Measurements from ENCODE around the gene PEPD.

The PEPD gene

DNA sequence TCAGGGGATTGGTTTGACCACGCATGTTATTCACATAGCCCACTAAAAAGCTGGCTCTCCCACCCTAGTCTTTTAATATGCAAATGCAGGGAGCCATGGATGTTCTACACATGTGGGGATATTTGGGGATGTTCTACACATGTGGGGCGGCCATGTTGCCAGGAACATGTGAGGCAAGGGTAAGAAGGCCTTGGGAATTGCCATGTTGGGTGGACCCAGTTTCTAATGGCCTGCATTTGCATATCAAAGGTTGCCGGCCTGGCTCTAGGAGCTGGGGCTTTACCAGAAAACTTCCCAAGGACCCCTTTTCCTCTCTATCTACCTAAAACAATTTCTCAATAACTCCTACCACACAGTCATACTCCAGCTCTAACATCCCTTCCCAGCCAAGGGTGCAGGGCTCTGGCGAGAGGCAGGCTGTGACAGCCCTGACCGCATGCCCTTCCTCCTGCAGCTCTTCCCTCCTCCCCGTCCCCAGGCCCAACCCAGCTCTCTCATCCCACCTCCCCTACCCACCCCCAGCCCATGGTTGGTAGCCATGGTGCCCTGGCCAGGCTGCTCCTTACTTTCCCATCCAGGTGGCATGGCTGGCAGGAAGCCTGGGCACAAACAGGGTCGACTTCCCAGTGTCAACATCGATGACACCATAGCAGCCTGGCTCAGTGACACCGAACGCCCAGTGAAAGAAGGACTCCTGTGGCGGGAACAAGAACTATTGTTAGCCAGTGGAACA lies 11.0 kb downstream of the PEPD start:
- TF ChIP-seq ZNF274 (IDR thresholded peaks at IDR 0.05; ENCODE audit: low read depth, low read length), result no peak
- H3K4me3 ChIP-seq (ENCODE audit: low read length), result no peak overlapping the region

DNA sequence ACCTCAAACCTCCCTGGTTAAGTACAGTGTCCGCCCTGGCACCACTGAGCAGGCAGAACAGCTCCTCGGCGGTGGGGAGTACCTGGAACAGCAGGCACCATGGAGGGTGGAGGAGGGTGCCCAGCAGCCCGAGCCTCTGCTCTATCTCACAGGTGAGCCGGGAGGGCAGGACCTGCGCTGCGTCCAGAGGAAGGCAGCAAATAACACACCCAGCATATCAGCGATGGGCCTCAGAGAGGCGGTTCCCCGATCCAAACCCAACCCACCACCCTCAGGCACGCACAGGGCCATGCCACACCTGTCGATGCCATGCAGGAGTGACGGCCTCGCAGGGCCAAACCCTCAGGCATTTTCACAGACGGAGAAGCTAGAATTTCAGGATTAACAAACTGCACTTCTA lies 11.8 kb downstream of the PEPD start:
- H3K4me3 ChIP-seq (ENCODE audit: low read length), result no peak overlapping the region
- no peak for TF ChIP-seq ZNF274 (IDR thresholded peaks at IDR 0.05; ENCODE audit: low read depth, low read length)

- no peak for TF ChIP-seq ZNF274 (IDR thresholded peaks at IDR 0.05; ENCODE audit: low read depth, low read length)
These were observed 12.5 kb downstream of the PEPD start for GRCh38 chr19:33508941-33509614.

DNA sequence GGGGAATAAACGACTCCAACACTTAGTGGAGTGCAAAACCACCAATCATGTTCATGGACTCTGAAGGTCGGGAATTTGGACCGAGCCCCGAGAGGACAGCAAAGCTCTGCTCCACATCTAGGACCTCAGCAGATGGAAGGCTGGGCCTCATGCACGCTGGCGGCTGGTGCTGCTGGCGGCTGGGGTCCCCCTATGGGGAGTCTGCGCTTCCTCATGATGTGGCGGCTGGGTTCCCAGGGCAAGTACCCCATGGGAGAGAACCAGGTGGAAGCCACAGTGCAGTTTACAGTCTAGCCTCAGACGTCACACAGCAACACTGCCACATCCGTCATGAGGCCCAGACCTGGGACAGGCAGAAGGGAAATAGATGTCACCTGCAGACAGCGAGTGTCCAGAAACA lies 13.2 kb downstream of the PEPD start:
- no peak overlapping the region for H3K4me3 ChIP-seq (ENCODE audit: low read length)

More at GRCh38 chr19:33508941-33509614, 12.5 kb downstream of the PEPD start:
- H3K4me3 ChIP-seq (ENCODE audit: low read length), result no peak overlapping the region

GRCh38 chr19:33508009-33508408 lies 13.6 kb downstream of the PEPD start:
- no peak for TF ChIP-seq ZNF274 (IDR thresholded peaks at IDR 0.05; ENCODE audit: low read depth, low read length)

More for the DNA sequence above, 13.2 kb downstream of the PEPD start:
- TF ChIP-seq ZNF274 (IDR thresholded peaks at IDR 0.05; ENCODE audit: low read depth, low read length), result no peak

DNA sequence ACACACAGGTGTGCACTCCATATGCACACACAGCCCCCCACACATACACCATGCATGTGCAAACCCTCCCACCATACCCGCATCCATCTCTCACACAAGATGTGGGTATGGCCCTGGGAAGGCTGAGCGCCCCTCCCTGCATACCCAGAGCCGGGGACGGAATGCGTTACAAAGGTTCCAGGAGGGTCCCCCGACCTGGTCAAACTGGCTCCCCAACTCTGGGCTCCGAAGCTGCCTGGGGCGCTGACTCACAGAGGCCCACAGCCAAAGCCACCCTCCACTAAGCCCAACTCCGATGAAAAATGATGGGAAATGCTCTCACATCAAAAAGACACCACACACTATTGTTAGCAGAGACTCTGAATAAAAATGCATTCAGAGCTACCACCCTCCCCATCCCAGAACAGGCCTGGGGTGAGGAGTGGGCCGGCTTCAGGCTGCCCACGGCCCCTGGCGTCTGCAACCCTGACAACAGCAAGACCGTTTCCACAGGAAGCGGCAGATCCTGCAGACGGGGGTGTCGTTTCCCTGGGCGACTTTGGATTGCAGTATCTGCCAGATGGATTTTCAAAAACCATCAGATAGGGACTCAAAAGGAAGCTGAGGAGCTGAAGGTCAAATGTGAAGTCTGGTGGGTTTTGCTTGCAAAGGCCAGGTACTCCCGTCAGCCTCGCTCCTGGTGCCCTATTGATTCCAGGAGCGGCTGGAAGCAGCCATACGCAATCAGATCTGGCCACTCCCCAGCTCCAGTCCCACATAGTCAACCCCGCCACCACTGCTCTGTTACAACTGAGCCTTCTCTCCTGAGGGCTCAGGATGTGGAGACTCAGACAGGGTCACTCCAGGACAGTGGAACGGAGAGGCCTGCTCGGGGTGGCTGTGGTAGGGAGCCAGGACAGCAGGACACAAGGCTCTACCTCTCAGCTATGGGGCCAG lies 14.3 kb downstream of the PEPD start:
- H3K4me3 ChIP-seq (ENCODE audit: low read length), result no peak overlapping the region
- no peak for TF ChIP-seq ZNF274 (IDR thresholded peaks at IDR 0.05; ENCODE audit: low read depth, low read length)

More at GRCh38 chr19:33508009-33508408, 13.6 kb downstream of the PEPD start:
- no peak overlapping the region for H3K4me3 ChIP-seq (ENCODE audit: low read length)

DNA sequence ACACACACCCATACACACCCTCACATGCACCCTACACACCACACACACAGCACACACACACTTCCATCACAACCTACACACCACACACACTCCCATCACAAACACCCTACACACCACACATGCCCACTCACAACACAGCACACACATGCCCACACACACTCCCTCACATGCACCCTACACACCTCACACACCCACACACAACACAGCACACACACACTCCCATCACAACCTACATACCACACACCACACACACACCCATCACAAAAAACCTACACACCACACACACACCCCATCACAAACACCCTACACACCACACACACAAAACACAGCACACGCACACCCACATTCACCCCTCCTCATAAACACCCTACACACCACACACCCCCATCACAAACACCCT lies 15.1 kb downstream of the PEPD start:
- H3K4me3 ChIP-seq (ENCODE audit: low read length), result no peak overlapping the region
- no peak for TF ChIP-seq ZNF274 (IDR thresholded peaks at IDR 0.05; ENCODE audit: low read depth, low read length)

GRCh38 chr19:33505823-33506222 lies 15.8 kb downstream of the PEPD start:
- H3K4me3 ChIP-seq (ENCODE audit: low read length), result no peak overlapping the region
- TF ChIP-seq ZNF274 (IDR thresholded peaks at IDR 0.05; ENCODE audit: low read depth, low read length), result no peak

DNA sequence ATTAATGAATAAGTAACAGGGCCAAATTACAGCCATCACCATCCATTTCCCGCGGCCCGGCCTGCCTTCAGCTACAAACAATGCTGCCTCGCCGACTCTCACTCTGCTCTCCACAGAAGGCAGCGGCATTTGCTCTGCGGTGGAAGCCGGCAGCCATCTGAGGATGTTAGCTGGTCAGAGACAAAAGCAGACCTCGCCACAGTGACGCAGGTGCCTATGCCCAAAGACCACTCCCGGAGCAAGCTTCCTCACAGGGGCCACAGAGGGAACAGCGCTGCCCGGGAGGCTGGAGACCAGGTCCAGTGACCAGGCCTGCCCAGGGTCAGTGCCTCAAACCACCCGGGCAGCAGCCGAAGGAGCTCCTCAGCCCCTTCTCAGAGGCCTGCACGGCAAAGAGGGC lies 16.4 kb downstream of the PEPD start:
- no peak overlapping the region for H3K4me3 ChIP-seq (ENCODE audit: low read length)
- no peak for TF ChIP-seq ZNF274 (IDR thresholded peaks at IDR 0.05; ENCODE audit: low read depth, low read length)

- no peak for TF ChIP-seq ZNF274 (IDR thresholded peaks at IDR 0.05; ENCODE audit: low read depth, low read length)
- no peak overlapping the region for H3K4me3 ChIP-seq (ENCODE audit: low read length)
These were observed 17.5 kb downstream of the PEPD start for GRCh38 chr19:33504058-33504444.

DNA sequence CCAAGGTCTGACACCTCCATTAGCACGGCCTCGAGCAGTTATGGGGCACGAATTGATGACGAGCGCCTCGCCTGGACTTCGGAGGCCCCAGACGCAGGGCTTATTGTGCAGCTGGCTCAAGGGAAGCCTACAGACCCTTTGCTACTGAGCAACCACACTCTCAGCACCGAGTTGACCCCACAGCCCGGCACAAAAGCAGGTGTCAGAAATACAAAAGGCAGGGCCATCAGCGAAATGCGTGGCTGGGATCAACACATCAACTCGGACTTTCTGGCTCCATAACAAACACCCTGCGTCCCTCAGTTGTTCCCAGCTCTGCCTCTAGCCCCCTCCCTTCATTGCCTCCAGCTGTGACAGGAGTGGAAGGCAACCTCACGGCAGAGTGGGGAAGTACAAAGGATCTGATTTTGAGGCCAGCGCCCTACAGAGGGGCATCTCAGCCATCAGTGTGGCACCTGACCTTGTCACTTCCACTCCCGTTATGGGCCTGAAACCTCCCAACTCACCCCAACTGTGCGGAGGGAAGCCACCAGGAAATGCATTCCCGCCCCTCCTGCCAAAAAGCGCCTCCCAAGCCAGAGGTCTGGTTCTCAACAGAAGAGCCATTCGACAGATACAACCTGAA lies 18.0 kb downstream of the PEPD start:
- H3K4me3 ChIP-seq (ENCODE audit: low read length), result no peak overlapping the region
- TF ChIP-seq ZNF274 (IDR thresholded peaks at IDR 0.05; ENCODE audit: low read depth, low read length), result no peak

- no peak overlapping the region for H3K4me3 ChIP-seq (ENCODE audit: low read length)
- no peak for TF ChIP-seq ZNF274 (IDR thresholded peaks at IDR 0.05; ENCODE audit: low read depth, low read length)
These were observed 18.6 kb downstream of the PEPD start for GRCh38 chr19:33503030-33503429.

DNA sequence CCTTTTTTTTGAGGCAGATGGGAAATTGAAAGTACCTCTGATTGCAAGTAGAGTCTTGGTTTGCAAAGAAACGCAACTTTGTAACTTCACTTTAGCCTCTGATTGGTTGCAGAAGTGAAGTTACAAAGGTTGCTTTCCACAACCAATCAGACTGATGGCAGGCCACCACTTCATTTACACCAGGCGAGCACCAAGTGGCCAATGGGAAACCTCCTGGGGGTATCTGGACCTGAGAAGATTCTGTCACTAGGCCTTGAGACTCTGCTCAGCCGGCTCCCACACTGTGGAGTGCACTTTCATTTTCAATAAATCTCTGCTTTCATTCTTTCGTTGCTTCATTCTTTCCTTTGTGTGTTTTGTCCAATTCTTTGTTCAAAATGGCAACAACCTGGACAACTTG lies 19.1 kb downstream of the PEPD start:
- H3K4me3 ChIP-seq (ENCODE audit: low read length), result no peak overlapping the region
- TF ChIP-seq ZNF274 (IDR thresholded peaks at IDR 0.05; ENCODE audit: low read depth, low read length), result no peak
